Medulla oblongata (tissue), 1 donor: ENCODE results near the gene MCHR1.
"Not testable (repeated sequence)": the region's sequence is repeated elsewhere in the genome, so short reads cannot be mapped to it uniquely, and the experiment has no call there.

Experiments used
- DNase-seq: peaks from one replicate; pipeline ENCODE4 v3.0.0-alpha.2; 2015; ENCODE audit errors: extremely low spot score

The MCHR1 gene

GRCh38 chr22:40690370-40690769 lies 11.1 kb downstream of the MCHR1 start:
- no peak for DNase-seq

- no peak for DNase-seq
Observed at GRCh38 chr22:40691532-40691931, 12.2 kb downstream of the MCHR1 start.

- DNase-seq: no peak
Observed at GRCh38 chr22:40694411-40694810, 15.1 kb downstream of the MCHR1 start.

- no peak for DNase-seq
Observed at GRCh38 chr22:40701274-40701673, 22.0 kb downstream of the MCHR1 start.

GRCh38 chr22:40703174-40703573 lies 23.9 kb downstream of the MCHR1 start:
- DNase-seq: no peak

- no peak for DNase-seq
Observed at GRCh38 chr22:40703736-40704135, 24.5 kb downstream of the MCHR1 start.

- no peak for DNase-seq
Observed at GRCh38 chr22:40705918-40706682, 26.8 kb downstream of the MCHR1 start.

GRCh38 chr22:40707154-40707553 lies 27.9 kb downstream of the MCHR1 start:
- DNase-seq: no peak

GRCh38 chr22:40708177-40708576 lies 28.9 kb downstream of the MCHR1 start:
- DNase-seq: no peak

- no peak for DNase-seq
Observed at GRCh38 chr22:40709752-40710413, 30.6 kb downstream of the MCHR1 start.

GRCh38 chr22:40712311-40712710 lies 33.0 kb downstream of the MCHR1 start:
- no peak for DNase-seq

- peak; percentile 59 for DNase-seq
Observed at GRCh38 chr22:40714499-40715337, 35.4 kb downstream of the MCHR1 start.

- no peak for DNase-seq
Observed at GRCh38 chr22:40716116-40716515, 36.8 kb downstream of the MCHR1 start.

GRCh38 chr22:40717657-40718056 lies 38.4 kb downstream of the MCHR1 start:
- not testable (repeated sequence) for DNase-seq

GRCh38 chr22:40718250-40719204 lies 39.2 kb downstream of the MCHR1 start:
- no peak for DNase-seq

- DNase-seq: no peak
Observed at GRCh38 chr22:40719599-40719998, 40.3 kb downstream of the MCHR1 start.

GRCh38 chr22:40720156-40720537 lies 40.9 kb downstream of the MCHR1 start:
- not testable (repeated sequence) for DNase-seq

GRCh38 chr22:40720538-40721256 lies 41.4 kb downstream of the MCHR1 start:
- no peak for DNase-seq

- peak; percentile 32 for DNase-seq
Observed at GRCh38 chr22:40721266-40721665, 42.0 kb downstream of the MCHR1 start.

GRCh38 chr22:40723396-40723933 lies 44.2 kb downstream of the MCHR1 start:
- DNase-seq: no peak
